ES-I3 (cell line): ENCODE measurements around the gene DLG1.
"Not testable (repeated sequence)": the region's sequence is repeated elsewhere in the genome, so short reads cannot be mapped to it uniquely, and the experiment has no call there.

Source experiments
- H3K36me3 ChIP-seq: 2 replicates; pipeline ENCODE4 v1.6.1; 2013; ENCODE audit warnings: mild to moderate bottlenecking, low read length, control low read depth, moderate library complexity; ENCODE audit not compliant: insufficient read depth
- H3K4me1 ChIP-seq: 2 replicates; pipeline ENCODE4 v1.6.1; 2013; ENCODE audit warnings: mild to moderate bottlenecking, control low read depth, low read length; ENCODE audit not compliant: insufficient read depth
- H3K9ac ChIP-seq: 2 replicates; pipeline ENCODE4 v1.6.1; 2013; ENCODE audit warnings: low read depth, mild to moderate bottlenecking, low read length, moderate library complexity
- H3K9me3 ChIP-seq: 2 replicates; pipeline ENCODE4 v1.6.1; 2013; ENCODE audit warnings: mild to moderate bottlenecking, low read length, moderate library complexity; ENCODE audit not compliant: control insufficient read depth, insufficient read depth

The DLG1 gene

DNA sequence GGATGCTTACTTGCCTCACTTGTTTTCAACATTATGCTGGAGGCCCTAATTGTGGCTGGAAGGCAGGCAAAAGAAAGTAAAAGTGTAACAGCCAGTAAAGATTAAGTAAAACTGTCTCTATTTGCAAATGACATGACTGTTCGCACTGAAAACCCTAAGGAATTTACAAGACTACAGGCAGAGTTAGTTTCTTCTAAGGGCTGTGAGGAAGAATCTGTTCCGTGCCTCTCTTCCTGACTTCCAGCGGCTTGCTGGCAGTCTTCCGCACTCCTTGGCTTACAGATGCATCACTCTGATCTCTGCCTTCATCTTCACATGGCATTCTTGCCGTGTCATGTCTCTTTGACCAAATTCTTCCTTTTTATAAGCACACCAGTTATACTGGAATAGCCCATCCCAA is 86.1 kb downstream of the DLG1 start:
- Histone ChIP-seq H3K36me3 (no peaks in the 10 kb centered on the region), H3K4me1 (peaks cover 22% of the 10 kb centered on the region), H3K9ac (no peak overlapping the region), H3K9me3 (no peaks in the 10 kb centered on the region)

DNA sequence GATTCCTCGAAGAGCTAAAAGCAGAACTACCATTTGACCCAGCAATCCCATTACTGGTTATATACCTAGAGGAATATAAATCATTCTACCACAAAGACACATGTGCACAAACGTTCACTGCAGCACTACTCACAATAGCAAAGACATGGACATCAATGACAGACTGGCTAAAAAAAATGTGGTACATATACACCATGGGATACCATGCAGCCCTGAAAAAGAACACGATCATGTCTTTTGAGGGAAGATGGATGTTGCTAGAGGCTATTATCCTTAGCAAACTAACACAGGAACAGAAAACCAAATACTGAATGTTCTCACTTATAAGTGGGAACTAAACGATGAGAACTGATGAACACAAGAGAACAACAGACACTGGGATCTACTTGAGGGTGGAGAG is 86.7 kb downstream of the DLG1 start:
- peaks cover 22% of the 10 kb centered on the region for H3K4me1 ChIP-seq
- not testable (repeated sequence) for H3K36me3 ChIP-seq, H3K9me3 ChIP-seq, H3K9ac ChIP-seq

DNA sequence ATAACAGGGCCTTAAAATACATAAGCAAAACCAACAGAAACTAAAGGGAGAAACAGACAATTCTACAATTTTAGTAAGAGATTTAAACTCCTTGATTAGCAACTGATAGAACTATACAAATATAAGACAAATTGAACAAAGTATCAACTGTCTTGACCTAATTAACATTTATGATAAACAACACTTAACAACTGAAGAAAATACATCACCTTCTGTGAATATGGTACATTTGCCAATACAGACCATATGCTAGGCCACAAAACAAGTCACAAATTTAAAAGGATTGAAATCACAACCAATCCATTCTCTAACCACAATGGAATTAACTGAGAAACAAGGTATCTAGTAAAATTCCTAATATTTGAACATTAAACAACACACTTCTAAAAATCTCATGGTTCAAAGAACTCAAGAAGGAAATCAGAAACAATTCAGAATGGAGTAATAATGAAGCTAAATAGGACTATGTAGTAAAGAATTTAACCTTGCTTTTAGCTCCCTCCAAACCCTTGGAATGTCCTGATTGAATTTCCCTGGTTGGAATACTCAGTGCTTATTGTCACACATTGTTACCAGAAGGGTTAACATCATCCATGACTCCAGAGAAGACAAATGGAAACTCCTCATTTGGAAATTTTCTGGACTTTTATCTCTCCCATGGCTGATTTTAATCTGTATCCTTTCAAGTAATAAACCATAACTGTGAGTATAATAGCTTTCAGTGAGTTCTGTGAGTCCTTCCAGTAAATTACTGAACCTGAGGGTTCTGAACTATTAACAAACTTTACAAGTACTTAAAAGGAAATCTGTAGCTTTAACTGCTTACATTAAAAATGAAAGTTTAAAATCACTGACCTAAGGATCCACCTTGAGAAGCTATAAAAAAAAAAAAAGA is 88.8 kb downstream of the DLG1 start:
- Histone ChIP-seq H3K4me1 (peaks cover 22% of the 10 kb centered on the region), H3K36me3 (no peaks in the 10 kb centered on the region), H3K9ac (no peak overlapping the region), H3K9me3 (no peaks in the 10 kb centered on the region)

DNA sequence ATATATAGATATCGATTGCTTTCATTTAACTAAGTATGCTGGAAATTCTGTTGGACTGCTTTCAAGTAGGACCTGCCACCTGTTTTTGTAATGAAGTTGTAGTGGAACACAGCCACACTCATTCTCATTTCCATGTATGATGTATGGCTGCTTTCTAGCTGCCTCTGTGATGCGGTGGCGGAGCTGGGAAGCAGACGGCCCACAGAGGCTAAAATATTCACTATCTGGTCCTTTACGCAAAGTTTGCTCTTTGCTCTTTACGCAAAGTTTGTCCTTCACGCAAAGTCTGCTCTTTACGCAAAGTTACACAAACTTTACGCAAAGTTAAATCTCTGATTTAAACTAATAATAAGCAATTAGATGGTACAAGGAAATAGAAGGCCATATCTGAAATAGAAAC is 91.5 kb downstream of the DLG1 start:
- Histone ChIP-seq H3K9ac (no peak overlapping the region), H3K36me3 (no peaks in the 10 kb centered on the region), H3K4me1 (peaks cover 20% of the 10 kb centered on the region)

DNA sequence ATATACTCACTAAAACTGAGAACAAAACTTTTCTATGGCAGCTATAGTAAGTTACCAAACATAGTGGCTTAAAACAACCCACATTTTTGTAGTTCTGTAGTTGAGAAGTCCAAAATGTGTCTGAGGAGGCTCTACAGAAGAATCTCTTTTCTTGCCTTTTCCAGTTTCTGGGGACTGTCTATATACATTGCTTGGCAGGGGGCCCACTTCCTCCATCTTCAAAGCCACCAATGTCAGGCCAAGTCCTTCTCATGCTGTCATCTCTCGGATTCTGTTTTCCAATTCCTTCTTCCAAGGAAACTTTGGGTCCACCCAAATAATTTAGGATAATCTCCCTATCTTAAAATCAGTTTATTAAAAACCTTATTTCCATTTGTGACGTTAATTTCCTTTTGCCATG is 92.7 kb downstream of the DLG1 start:
- Histone ChIP-seq H3K4me1 (peaks cover 20% of the 10 kb centered on the region), H3K36me3 (no peaks in the 10 kb centered on the region), H3K9ac (no peak overlapping the region), H3K9me3 (no peaks in the 10 kb centered on the region)

More for the DNA sequence above, 91.5 kb downstream of the DLG1 start:
- H3K9me3 ChIP-seq: no peaks in the 10 kb centered on the region

DNA sequence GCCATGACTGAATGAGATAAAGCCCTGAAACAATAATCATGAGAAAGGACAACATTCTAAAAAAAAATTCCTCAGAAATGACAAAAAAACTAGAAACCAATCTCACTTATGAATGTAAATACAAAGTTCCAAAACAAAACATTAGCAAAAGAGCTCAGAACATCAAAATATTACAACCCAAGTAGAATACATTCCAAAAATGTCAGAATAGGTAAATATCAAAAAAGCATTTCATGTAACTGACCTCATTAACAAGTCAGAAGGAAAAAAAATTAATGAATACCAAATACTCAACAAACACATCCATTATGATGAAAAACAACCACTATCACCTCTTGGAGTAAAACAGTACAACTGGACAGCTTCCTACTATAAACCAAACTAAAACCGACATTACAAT is 93.1 kb downstream of the DLG1 start:
- Histone ChIP-seq H3K9ac (no peak overlapping the region), H3K9me3 (no peaks in the 10 kb centered on the region), H3K4me1 (peaks cover 20% of the 10 kb centered on the region), H3K36me3 (no peaks in the 10 kb centered on the region)

DNA sequence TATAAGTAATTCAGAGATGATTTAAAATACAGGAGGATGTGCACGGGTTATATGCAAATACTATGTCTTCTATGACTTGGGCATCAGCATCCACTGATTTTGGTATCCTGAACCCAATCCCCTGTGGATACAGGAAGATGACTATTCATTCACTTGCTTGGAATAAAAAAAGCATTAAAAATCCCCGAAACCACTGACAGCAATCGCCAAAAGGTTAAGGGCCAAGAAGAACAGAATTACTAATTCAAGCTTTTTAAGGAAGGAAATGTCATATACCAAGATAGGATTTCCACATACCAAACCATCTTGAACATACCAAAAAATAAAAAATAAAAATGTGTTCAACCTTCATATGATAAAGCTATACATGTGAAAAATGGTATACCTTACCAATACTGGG is 93.7 kb downstream of the DLG1 start:
- H3K9me3 ChIP-seq: no peaks in the 10 kb centered on the region
- H3K4me1 ChIP-seq: peaks cover 17% of the 10 kb centered on the region
- H3K36me3 ChIP-seq: no peaks in the 10 kb centered on the region
- no peak overlapping the region for H3K9ac ChIP-seq

DNA sequence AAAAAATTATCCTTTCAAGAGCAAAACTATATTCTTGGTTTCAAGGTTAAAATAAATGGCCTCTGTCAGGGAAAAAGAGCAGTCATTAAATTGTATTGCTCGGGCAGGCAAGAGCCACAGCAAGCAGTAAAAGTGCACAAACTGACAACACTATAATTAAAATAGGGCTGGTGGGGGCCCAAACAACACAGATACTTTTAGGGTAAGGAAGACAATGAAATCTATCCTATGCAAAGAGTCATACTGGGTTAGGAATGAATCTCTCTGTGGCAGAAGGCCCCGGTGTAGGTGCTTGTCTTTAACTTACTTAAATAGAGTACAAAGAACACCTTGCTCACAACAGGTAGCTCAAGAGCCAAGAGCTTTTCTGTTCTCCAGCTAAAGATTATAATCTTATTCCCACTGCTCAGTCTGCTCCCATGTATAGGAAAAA is 94.7 kb downstream of the DLG1 start:
- Histone ChIP-seq H3K36me3 (no peaks in the 10 kb centered on the region), H3K9ac (no peak overlapping the region), H3K4me1 (peaks cover 10% of the 10 kb centered on the region), H3K9me3 (no peaks in the 10 kb centered on the region)

DNA sequence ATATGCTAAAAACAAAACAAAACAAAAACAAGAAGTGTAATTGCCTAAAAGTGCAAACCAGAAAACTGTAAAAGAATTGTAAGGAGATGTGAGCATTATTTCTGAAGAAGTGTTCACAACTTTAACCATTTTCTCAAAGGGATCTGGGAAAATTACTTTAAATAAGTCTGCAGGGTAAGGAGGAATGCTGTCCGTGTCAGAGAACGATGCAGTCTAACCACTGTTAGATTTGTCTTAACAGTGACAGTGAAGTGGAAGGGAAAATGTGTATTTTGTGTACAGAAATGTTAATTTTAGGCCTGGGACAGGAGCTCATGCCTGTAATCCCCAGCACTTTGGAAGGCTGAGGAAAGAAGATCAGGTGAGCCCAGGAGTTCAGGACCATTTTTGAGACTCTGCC is 95.7 kb downstream of the DLG1 start:
- no peak overlapping the region for H3K9ac ChIP-seq
- peaks cover 7% of the 10 kb centered on the region for H3K4me1 ChIP-seq
- no peaks in the 10 kb centered on the region for H3K36me3 ChIP-seq
- H3K9me3 ChIP-seq: no peaks in the 10 kb centered on the region

DNA sequence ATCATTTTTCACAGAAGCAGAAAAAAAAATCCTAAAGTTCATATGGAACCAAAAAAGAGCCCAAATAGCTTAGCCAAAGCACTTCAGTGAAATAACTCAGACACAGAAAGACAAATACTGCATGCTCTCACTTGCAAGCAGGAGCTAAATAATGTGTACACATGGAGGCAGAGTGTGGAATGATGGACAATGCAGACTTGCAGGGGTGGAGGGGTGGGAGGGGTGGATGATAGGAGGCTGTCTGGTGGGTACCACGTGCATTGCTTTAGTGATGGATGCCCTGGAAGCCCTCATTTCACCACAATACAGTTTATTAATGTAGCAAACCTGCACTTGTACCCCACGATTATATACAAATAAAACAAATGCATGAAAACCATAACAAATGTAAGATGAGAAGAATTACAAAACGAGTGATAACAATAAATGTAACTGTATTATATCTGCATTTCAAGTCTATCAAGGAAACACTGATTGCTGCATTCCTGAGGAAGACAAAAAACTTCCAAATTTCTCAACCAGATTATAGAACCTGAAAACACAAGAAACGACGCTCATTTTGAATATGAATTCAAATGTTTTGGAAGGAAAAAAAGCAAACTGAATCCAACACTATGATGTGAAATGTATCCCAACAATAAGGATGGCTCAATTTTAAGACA is 96.5 kb downstream of the DLG1 start:
- H3K4me1 ChIP-seq: peaks cover 7% of the 10 kb centered on the region
- no peaks in the 10 kb centered on the region for H3K9me3 ChIP-seq
- no peaks in the 10 kb centered on the region for H3K36me3 ChIP-seq
- no peak overlapping the region for H3K9ac ChIP-seq

DNA sequence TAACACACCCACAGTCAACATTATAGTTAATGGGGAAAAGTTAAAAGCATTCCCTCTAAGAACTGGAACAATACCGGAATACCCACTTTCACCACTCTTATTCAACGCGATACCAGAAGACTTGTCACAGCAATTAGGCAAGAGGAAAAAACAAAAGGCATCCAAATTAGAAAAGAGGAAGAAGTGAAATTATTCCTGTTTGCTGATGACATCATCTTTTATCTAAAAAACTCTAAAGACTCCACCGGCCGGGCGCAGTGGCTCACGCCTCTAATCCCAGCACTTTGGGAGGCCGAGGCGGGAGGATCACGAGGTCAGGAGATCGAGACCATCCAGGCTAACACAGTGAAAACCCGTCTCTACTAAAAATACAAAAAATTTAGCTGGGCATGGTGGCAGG is 97.6 kb downstream of the DLG1 start:
- H3K9me3 ChIP-seq: not testable (repeated sequence)

DNA sequence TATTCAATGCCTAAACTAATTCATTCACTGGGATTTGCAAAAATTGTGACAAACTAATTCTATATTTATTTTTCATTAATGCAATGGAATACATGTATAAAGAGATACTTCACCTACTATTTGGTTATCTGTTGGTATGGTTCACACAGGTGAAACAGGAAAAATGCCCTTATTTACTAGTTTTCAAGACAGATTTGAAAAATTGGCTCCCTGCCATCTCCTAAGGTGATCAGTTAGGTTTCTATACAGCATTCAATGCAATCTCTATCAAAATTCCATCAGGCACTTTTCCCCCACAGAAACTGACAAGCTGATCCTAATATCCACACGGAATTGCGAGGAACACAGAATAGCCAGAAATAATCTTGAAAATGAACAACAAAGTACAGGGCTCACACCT is 101.1 kb downstream of the DLG1 start:
- no peak overlapping the region for H3K9ac ChIP-seq
- H3K4me1 ChIP-seq: no peaks in the 10 kb centered on the region
- no peaks in the 10 kb centered on the region for H3K9me3 ChIP-seq
- no peaks in the 10 kb centered on the region for H3K36me3 ChIP-seq

More for the DNA sequence above, 97.6 kb downstream of the DLG1 start:
- not testable (repeated sequence) for H3K9ac ChIP-seq, H3K4me1 ChIP-seq, H3K36me3 ChIP-seq

DNA sequence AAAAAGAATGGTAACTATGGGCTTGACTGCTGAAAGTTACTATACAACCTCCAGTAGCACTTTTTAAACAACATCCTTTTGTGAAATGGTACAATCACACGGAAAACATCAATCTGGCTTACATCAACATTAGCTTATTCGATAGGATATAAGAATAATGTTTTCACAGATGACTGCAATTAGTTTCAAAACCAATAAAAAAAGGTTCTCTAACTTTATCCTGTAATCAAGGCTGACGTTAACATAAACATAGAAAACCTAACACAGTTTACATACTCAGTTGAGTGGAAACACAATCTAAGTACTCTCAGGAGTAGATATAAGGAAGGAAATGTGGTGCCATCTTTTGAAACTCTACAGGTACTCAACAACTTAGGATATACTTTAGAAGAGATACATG is 102.2 kb downstream of the DLG1 start:
- no peaks in the 10 kb centered on the region for H3K36me3 ChIP-seq
- H3K9ac ChIP-seq: no peak overlapping the region
- H3K4me1 ChIP-seq: no peaks in the 10 kb centered on the region
- H3K9me3 ChIP-seq: no peaks in the 10 kb centered on the region

DNA sequence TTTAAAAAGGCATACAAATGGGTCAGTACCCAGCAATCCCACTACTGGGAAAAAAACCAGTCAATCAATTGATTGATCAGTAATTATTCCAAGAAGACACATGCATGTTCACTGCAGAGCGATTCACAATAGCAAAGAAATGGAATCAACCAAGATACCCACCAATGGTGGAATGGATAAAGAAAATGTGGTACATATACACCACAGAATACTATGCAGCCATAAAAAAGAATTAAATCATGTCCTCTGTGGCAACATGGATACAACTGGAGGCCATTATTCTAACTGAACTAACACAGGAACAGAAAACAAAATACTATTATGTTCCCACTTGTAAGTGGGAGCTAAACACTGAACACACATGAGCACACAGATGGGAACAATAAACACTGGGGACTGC is 103.1 kb downstream of the DLG1 start:
- no peaks in the 10 kb centered on the region for H3K36me3 ChIP-seq
- H3K4me1 ChIP-seq: peaks cover 1% of the 10 kb centered on the region; the same call in 1 of the 2 replicates

DNA sequence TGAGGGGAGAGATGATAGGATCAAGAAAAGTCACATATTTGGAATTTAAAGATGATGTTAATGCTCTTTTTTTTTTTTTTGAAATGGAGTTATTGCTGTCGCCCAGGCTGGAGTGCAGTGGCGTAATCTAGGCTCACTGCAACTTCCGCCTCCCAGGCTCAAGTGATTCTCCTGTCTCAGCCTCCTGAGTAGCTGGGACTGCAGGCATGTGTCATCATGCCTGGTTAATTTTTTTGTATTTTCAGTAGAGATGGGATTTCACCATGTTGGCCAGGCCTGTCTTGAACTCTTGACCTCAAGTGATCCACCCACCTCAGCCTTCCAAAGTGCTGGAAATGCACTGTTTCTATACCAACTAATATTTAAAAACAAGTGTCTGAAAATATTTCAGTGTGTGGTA is 104.7 kb downstream of the DLG1 start:
- H3K9me3 ChIP-seq, H3K36me3 ChIP-seq, H3K4me1 ChIP-seq, H3K9ac ChIP-seq: not testable (repeated sequence)

More for the DNA sequence above, 103.1 kb downstream of the DLG1 start:
- Histone ChIP-seq H3K9ac (no peak overlapping the region), H3K9me3 (no peaks in the 10 kb centered on the region)
